ENCODE measurements around the gene STK32C.

- TF ChIP-seq CTCF (IDR thresholded peaks at IDR 0.05) (no peak), POLR2AphosphoS5 (IDR thresholded peaks at IDR 0.05) (no peak), EP300 (IDR thresholded peaks at IDR 0.05) (no peak), POLR2A (IDR thresholded peaks at IDR 0.05; ENCODE audit: low read depth) (no peak)
Observed at GRCh38 chr10:132204781-132205473, 102.8 kb downstream of the STK32C start.

All from esophagus muscularis mucosa (tissue), 4 donors.